ENCODE data around the gene ESD.

Gene ESD

DNA sequence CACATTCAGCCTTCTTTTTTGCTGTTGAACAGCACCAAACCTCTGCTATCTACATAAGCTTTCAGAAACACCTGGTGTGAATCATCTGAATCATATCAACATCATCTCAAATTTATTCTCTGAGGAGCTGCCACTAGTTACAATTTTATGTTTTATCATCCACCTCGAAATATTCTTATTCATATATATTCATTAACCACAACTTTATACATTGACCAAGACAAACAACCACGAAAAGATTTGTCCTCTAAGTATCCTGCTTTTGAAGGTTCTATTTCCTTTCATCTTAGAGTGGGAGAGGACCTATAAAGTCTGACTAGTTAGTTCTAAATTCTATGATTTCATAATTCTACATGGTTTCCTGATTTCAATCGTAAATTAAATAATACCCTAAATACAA is 18.9 kb downstream of the ESD start:
- Histone ChIP-seq H2AFZ (ENCODE audit: low read depth, low read length) (no peak overlapping the region), H4K20me1 (ENCODE audit: insufficient read depth, low read length) (no peaks in the 10 kb centered on the region), H3K4me1 (ENCODE audit: insufficient read depth, low read length) (no peaks in the 10 kb centered on the region), H3K79me2 (ENCODE audit: insufficient read depth, low read length) (0 out of 2 replicates have a peak, but pooled peaks cover 3% of the 10 kb centered on the region), H3K27ac (ENCODE audit: low read length) (no peak overlapping the region), H3K4me2 (ENCODE audit: insufficient read depth, low read length) (no peak overlapping the region), H3K4me3 (ENCODE audit: low read depth in 1 of 2, low read length in 2 of 2) (no peak overlapping the region), H3K27me3 (ENCODE audit: insufficient read depth, low read length, poor library complexity) (no peaks in the 10 kb centered on the region), H3K9ac (ENCODE audit: low read depth, low read length) (no peak overlapping the region), H3K9me3 (ENCODE audit: insufficient read depth, low read length, severe bottlenecking) (no peaks in the 10 kb centered on the region), H3K36me3 (ENCODE audit: insufficient read depth, low read length) (peaks cover 96% of the 10 kb centered on the region)
- ATAC-seq (ENCODE audit: insufficient read depth, low read depth) = no peak
- TF ChIP-seq, protein P1, sequence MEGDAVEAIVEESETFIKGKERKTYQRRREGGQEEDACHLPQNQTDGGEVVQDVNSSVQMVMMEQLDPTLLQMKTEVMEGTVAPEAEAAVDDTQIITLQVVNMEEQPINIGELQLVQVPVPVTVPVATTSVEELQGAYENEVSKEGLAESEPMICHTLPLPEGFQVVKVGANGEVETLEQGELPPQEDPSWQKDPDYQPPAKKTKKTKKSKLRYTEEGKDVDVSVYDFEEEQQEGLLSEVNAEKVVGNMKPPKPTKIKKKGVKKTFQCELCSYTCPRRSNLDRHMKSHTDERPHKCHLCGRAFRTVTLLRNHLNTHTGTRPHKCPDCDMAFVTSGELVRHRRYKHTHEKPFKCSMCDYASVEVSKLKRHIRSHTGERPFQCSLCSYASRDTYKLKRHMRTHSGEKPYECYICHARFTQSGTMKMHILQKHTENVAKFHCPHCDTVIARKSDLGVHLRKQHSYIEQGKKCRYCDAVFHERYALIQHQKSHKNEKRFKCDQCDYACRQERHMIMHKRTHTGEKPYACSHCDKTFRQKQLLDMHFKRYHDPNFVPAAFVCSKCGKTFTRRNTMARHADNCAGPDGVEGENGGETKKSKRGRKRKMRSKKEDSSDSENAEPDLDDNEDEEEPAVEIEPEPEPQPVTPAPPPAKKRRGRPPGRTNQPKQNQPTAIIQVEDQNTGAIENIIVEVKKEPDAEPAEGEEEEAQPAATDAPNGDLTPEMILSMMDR (IDR thresholded peaks at IDR 0.05; ENCODE audit: borderline replicate concordance, extremely low read depth, low read length, poor library complexity, severe bottlenecking) = no peak
- DNase-seq = no peak

DNA sequence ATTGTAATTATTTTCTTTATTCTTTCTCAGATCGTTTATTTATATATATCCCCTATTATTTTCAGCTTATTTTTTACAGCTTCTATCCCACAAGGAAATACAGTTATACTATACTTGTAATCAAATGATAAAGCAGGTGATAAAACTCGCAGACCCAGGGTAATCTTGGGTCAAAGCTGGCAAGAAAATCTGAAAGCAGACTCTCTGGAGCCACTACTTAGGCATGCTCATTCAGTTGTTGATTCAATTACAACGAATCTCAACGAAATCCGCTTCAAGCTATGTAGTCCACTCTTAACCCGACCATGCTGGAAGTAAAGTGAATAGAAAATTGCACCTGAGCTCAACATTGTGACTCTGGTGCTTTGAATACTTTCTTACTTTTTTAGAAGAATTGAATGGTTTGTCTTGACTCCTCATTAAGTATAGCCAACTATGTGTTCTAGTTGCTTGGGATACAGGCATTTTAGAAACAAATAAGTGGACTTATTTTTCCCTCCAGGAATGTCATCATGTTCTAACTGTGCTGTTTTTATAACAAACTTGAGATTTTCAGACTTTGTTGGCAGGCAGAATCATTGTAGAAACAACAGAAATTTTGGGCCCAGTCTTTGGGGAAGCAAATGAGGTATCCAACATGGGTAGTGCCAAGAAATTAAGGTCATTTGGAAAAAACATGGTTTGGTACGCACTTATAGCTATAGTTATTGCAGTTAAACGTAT is 21.4 kb downstream of the ESD start:
- no peak for DNase-seq
- H3K36me3 ChIP-seq (ENCODE audit: insufficient read depth, low read length) = peaks cover 95% of the 10 kb centered on the region
- no peak overlapping the region for H3K9ac ChIP-seq (ENCODE audit: low read depth, low read length)
- H3K4me1 ChIP-seq (ENCODE audit: insufficient read depth, low read length) = no peaks in the 10 kb centered on the region
- no peaks in the 10 kb centered on the region for H3K79me2 ChIP-seq (ENCODE audit: insufficient read depth, low read length)
- H3K27me3 ChIP-seq (ENCODE audit: insufficient read depth, low read length, poor library complexity) = no peaks in the 10 kb centered on the region
- no peak for ATAC-seq (ENCODE audit: insufficient read depth, low read depth)
- no peak overlapping the region for H3K27ac ChIP-seq (ENCODE audit: low read length)
- TF ChIP-seq EZH2 (IDR thresholded peaks at IDR 0.05; ENCODE audit: borderline replicate concordance, low read depth, low read length, severe bottlenecking) = no peak
- TF ChIP-seq, protein P1 (IDR thresholded peaks at IDR 0.05; ENCODE audit: borderline replicate concordance, extremely low read depth, low read length, poor library complexity, severe bottlenecking) = no peak
- H3K9me3 ChIP-seq (ENCODE audit: insufficient read depth, low read length, severe bottlenecking) = no peaks in the 10 kb centered on the region
- no peak overlapping the region for H3K4me2 ChIP-seq (ENCODE audit: insufficient read depth, low read length)
- H4K20me1 ChIP-seq (ENCODE audit: insufficient read depth, low read length) = 0 out of 2 replicates have a peak, but pooled peaks cover 3% of the 10 kb centered on the region
- no peak overlapping the region for H2AFZ ChIP-seq (ENCODE audit: low read depth, low read length)
- no peak overlapping the region for H3K4me3 ChIP-seq (ENCODE audit: low read depth in 1 of 2, low read length in 2 of 2)

DNA sequence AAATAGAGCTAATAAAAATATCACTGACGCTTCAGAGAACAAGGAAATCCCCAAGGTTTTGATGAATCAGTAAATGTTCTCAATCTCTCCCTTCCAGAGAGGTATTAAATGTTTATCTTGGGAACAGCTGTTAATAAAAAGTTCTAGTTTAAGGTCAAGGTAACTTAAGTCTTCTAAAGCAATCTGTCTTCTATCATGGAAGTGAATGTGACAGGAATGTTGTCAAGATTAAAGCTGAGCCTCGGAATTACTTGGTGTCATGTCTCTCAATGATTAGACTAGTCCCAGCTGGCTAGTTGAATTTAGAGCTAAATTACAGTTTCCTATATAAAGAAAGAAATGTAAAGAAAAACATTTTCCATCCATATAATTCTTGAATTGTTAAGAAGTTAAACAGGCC is 23.4 kb downstream of the ESD start:
- no peak overlapping the region for H3K4me3 ChIP-seq (ENCODE audit: low read depth in 1 of 2, low read length in 2 of 2)
- no peak overlapping the region for H3K4me2 ChIP-seq (ENCODE audit: insufficient read depth, low read length)
- H3K27me3 ChIP-seq (ENCODE audit: insufficient read depth, low read length, poor library complexity) = no peaks in the 10 kb centered on the region
- no peak for TF ChIP-seq EZH2 (IDR thresholded peaks at IDR 0.05; ENCODE audit: borderline replicate concordance, low read depth, low read length, severe bottlenecking)
- TF ChIP-seq, protein P1 (IDR thresholded peaks at IDR 0.05; ENCODE audit: borderline replicate concordance, extremely low read depth, low read length, poor library complexity, severe bottlenecking) = no peak
- H3K9me3 ChIP-seq (ENCODE audit: insufficient read depth, low read length, severe bottlenecking) = no peaks in the 10 kb centered on the region
- no peaks in the 10 kb centered on the region for H3K4me1 ChIP-seq (ENCODE audit: insufficient read depth, low read length)
- peaks cover 83% of the 10 kb centered on the region for H3K36me3 ChIP-seq (ENCODE audit: insufficient read depth, low read length)
- H3K9ac ChIP-seq (ENCODE audit: low read depth, low read length) = no peak overlapping the region
- H3K79me2 ChIP-seq (ENCODE audit: insufficient read depth, low read length) = no peaks in the 10 kb centered on the region
- DNase-seq (no peak), ATAC-seq (ENCODE audit: insufficient read depth, low read depth) (no peak)
- H2AFZ ChIP-seq (ENCODE audit: low read depth, low read length) = no peak overlapping the region
- H3K27ac ChIP-seq (ENCODE audit: low read length) = no peak overlapping the region
- H4K20me1 ChIP-seq (ENCODE audit: insufficient read depth, low read length) = 0 out of 2 replicates have a peak, but pooled peaks cover 3% of the 10 kb centered on the region
